MM.1S (cell line): Measurements from ENCODE around the gene SP4.

ENCODE experiments used
- DNase-seq: peaks from one replicate; pipeline ENCODE4 v3.0.0-alpha.2; 2015
- H2AFZ ChIP-seq: fragments of 300-600 bp; sonication (generic); 2 replicates; pipeline ENCODE4 v1.6.0; 2016; ENCODE audit warnings: antibody characterized with exemption, low read length
- H3F3A ChIP-seq: fragments of 300-600 bp; sonication (generic); 2 replicates; pipeline ENCODE4 v1.6.1; 2016; ENCODE audit warnings: mild to moderate bottlenecking, antibody characterized with exemption, low read length, moderate library complexity, mixed read lengths; ENCODE audit not compliant: insufficient read depth
- H3K27ac ChIP-seq: fragments of 300-600 bp; sonication (generic); 2 replicates; pipeline ENCODE4 v1.5.1; 2016; ENCODE audit warnings: mild to moderate bottlenecking, low read length
- H3K27me3 ChIP-seq: fragments of 300-600 bp; sonication (generic); replicated peaks from 2 replicates; pipeline ENCODE4 v1.6.0; 2016; ENCODE audit warnings: low read length; ENCODE audit not compliant: insufficient read depth
- H3K36me3 ChIP-seq: fragments of 300-600 bp; sonication (generic); replicated peaks from 2 replicates; pipeline ENCODE4 v1.6.1; 2016; ENCODE audit warnings: mild to moderate bottlenecking, low read length, mixed read lengths; ENCODE audit not compliant: insufficient read depth
- H3K4me1 ChIP-seq: fragments of 300-600 bp; sonication (generic); 2 replicates; pipeline ENCODE4 v1.6.1; 2016; ENCODE audit warnings: low read length, mixed read lengths
- H3K4me2 ChIP-seq: fragments of 300-600 bp; sonication (generic); 2 replicates; pipeline ENCODE4 v1.6.0; 2016; ENCODE audit warnings: low read depth, low read length
- H3K4me3 ChIP-seq: fragments of 300-600 bp; sonication (generic); 2 replicates; pipeline ENCODE4 v1.5.1; 2016; ENCODE audit warnings: low read length, mixed read lengths
- H3K79me2 ChIP-seq: fragments of 300-600 bp; sonication (generic); 2 replicates; pipeline ENCODE4 v1.6.1; 2016; ENCODE audit warnings: mixed run types, low read length, mixed read lengths
- H3K9ac ChIP-seq: fragments of 300-600 bp; sonication (generic); 2 replicates; pipeline ENCODE4 v1.6.1; 2016; ENCODE audit warnings: low read length, mixed read lengths
- H3K9me2 ChIP-seq: fragments of 300-600 bp; sonication (generic); replicated peaks from 2 replicates; pipeline ENCODE4 v1.6.1; 2016; ENCODE audit warnings: mild to moderate bottlenecking, low read length, mixed read lengths; ENCODE audit not compliant: insufficient read depth
- H3K9me3 ChIP-seq: fragments of 300-600 bp; sonication (generic); replicated peaks from 2 replicates; pipeline ENCODE4 v1.6.1; 2016; ENCODE audit warnings: mild to moderate bottlenecking, low read length, mixed read lengths; ENCODE audit not compliant: insufficient read depth
- H4K20me1 ChIP-seq: fragments of 300-600 bp; sonication (generic); 2 replicates; pipeline ENCODE4 v1.6.1; 2016; ENCODE audit warnings: mild to moderate bottlenecking, low read length, moderate library complexity, mixed read lengths; ENCODE audit not compliant: insufficient read depth
- CTCF ChIP-seq: fragments of 300-600 bp; sonication (generic); IDR thresholded peaks from 2 replicates; pipeline ENCODE4 v1.5.1; 2016; ENCODE audit warnings: antibody characterized with exemption, low read length, mixed read lengths
- EZH2 ChIP-seq: fragments of 300-600 bp; sonication (generic); optimal IDR thresholded peaks from 2 replicates; pipeline ENCODE3; 2017; ENCODE audit warnings: low read depth, mild to moderate bottlenecking, antibody characterized with exemption, low read length, mixed read lengths
- EZH2phosphoT487 ChIP-seq: fragments of 300-600 bp; sonication (generic); IDR thresholded peaks from 2 replicates; pipeline ENCODE4 v1.6.1; 2018; ENCODE audit warnings: antibody characterized with exemption, low read length

The SP4 gene

GRCh38 chr7:21462081-21462480 is 34.2 kb downstream of the SP4 start:
- DNase-seq = no peak
- no peaks in the 10 kb centered on the region; the same call in 1 of the 2 replicates for H3K9me2 ChIP-seq
- H3K9me3 ChIP-seq = no peaks in the 10 kb centered on the region
- no peaks in the 10 kb centered on the region for H3K4me1 ChIP-seq
- H3K4me2 ChIP-seq = no peak overlapping the region
- H2AFZ ChIP-seq = no peak overlapping the region
- no peak overlapping the region for H3K27ac ChIP-seq
- H3K36me3 ChIP-seq = no peaks in the 10 kb centered on the region
- no peak overlapping the region for H3K9ac ChIP-seq
- no peak for TF ChIP-seq EZH2
- TF ChIP-seq CTCF = no peak
- no peak for TF ChIP-seq EZH2phosphoT487
- H3K79me2 ChIP-seq = no peaks in the 10 kb centered on the region
- no peaks in the 10 kb centered on the region for H4K20me1 ChIP-seq
- no peaks in the 10 kb centered on the region for H3K27me3 ChIP-seq
- no peak overlapping the region for H3K4me3 ChIP-seq
- H3F3A ChIP-seq = no peaks in the 10 kb centered on the region

- no peak for DNase-seq
- H3F3A ChIP-seq = no peaks in the 10 kb centered on the region
- H3K27me3 ChIP-seq = no peaks in the 10 kb centered on the region
- no peaks in the 10 kb centered on the region for H3K79me2 ChIP-seq
- no peak overlapping the region for H3K4me2 ChIP-seq
- no peak overlapping the region for H2AFZ ChIP-seq
- no peaks in the 10 kb centered on the region for H3K4me1 ChIP-seq
- no peaks in the 10 kb centered on the region for H3K9me3 ChIP-seq
- H3K27ac ChIP-seq = no peak overlapping the region
- no peaks in the 10 kb centered on the region for H4K20me1 ChIP-seq
- TF ChIP-seq EZH2phosphoT487 = no peak
- TF ChIP-seq EZH2 = no peak
- TF ChIP-seq CTCF = no peak
- no peak overlapping the region for H3K9ac ChIP-seq
- H3K4me3 ChIP-seq = no peak overlapping the region
- no peaks in the 10 kb centered on the region; the same call in 1 of the 2 replicates for H3K9me2 ChIP-seq
- H3K36me3 ChIP-seq = no peaks in the 10 kb centered on the region
Measured at GRCh38 chr7:21463524-21463923, 35.6 kb downstream of the SP4 start.

- Histone ChIP-seq H3K4me3 (no peak overlapping the region), H3K4me1 (no peaks in the 10 kb centered on the region), H3K27me3 (no peaks in the 10 kb centered on the region), H3F3A (no peaks in the 10 kb centered on the region), H3K27ac (no peak overlapping the region), H3K9me2 (no peaks in the 10 kb centered on the region), H4K20me1 (no peaks in the 10 kb centered on the region), H3K79me2 (no peaks in the 10 kb centered on the region), H2AFZ (no peak overlapping the region), H3K4me2 (no peak overlapping the region), H3K9me3 (no peaks in the 10 kb centered on the region), H3K36me3 (no peaks in the 10 kb centered on the region), H3K9ac (no peak overlapping the region)
- TF ChIP-seq EZH2 (no peak), CTCF (no peak), EZH2phosphoT487 (no peak)
- DNase-seq = no peak
Measured at GRCh38 chr7:21468969-21469368, 41.1 kb downstream of the SP4 start.
